AG04450 (cell line): ENCODE results near the gene NFYA. TPM values are rescaled to one million over a fixed set of nuclear protein-coding genes. Genes with fewer than 3 reads are reported as not detected.

ENCODE experiments used
- CTCF ChIA-PET: fragments of 300-600, 350-600 bp; formaldehyde crosslinking; extraction: SDS; loops from one replicate; lab custom pipeline; 2022; ENCODE audit warnings: antibody characterized with exemption, inconsistent platforms; lab: Charles Lee
- POLR2A ChIA-PET: fragments of 350-600 bp; formaldehyde crosslinking; extraction: SDS; loops from one replicate; lab custom pipeline; 2021; ENCODE audit warnings: antibody characterized with exemption, inconsistent platforms; lab: Yijun Ruan, JAX
- DNase-seq: peaks from one replicate; pipeline ENCODE4 v3.0.0-alpha.2; 2011; ENCODE audit warnings: low read depth, low spot score
- H3K27ac ChIP-seq: one replicate; pipeline ENCODE4 v1.5.1; 2012; ENCODE audit warnings: low read depth, low read length, control low read depth
- H3K27me3 ChIP-seq: one replicate; pipeline ENCODE4 v1.6.0; 2012; ENCODE audit warnings: low read length; ENCODE audit not compliant: control insufficient read depth, insufficient read depth
- H3K4me3 ChIP-seq: 2 replicates; pipeline ENCODE4 v1.5.1; 2011; ENCODE audit warnings: mild to moderate bottlenecking, low read depth, low read length, control low read depth
- H3K9me3 ChIP-seq: 2 replicates; pipeline ENCODE4 v1.5.1; 2012; ENCODE audit warnings: low read length; ENCODE audit not compliant: control insufficient read depth, insufficient read depth
- CTCF ChIP-seq: IDR thresholded peaks from 2 replicates; pipeline ENCODE4 v1.5.1; 2011; ENCODE audit warnings: low read depth, low read length, control low read depth, inconsistent platforms
- polyA plus RNA-seq: library from polyadenylated mRNA; depleted of rRNA; stranded (reverse); fragments of >200 nt; gene quantifications from 2 replicates; pipeline ENCODE4 v1.2.3, GENCODE V29; 2011

NFYA gene
- polyA plus RNA-seq, 1 experiment = 10.1 TPM

- POLR2A ChIA-PET = no interaction called here
- CTCF ChIA-PET = interaction anchor here (0.5 to 4.3 kb wide), 2 partner anchors 26 to 72 kb away, joined by 3 to 26 read pairs; no protein-coding TSS in a partner anchor
- Histone ChIP-seq H3K4me3 (no peak overlapping the region), H3K27ac (no peak overlapping the region), H3K27me3 (peaks cover 4% of the 10 kb centered on the region), H3K9me3 (no peaks in the 10 kb centered on the region)
- DNase-seq = no peak
- TF ChIP-seq CTCF = no peak
These were observed 18.3 kb upstream of the NFYA start for GRCh38 chr6:41054511-41054910.

DNA sequence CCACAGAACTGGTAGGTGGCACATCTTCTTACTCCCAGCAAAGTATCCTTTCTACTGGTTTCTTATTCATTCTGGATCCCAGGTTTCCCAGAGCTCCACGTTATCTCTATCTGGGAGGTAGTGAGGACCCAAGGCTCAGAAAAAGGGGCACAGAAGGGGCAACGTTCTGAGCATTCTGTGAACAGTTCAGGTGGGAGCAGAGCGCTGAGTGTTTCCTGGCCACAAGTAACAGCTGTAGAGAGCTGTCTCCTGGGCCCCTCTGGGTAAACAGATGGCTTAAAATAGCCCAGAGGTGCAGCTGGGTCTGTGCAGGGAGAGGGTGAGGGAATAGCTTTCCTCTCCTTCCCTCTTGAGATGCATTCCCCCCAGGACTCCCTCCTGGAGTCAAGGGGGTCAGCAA lies 17.6 kb upstream of the NFYA start:
- CTCF ChIA-PET = interaction anchor here (1.1 to 4.3 kb wide), 3 partner anchors 16 to 161 kb away, joined by 5 to 26 read pairs (median 7); no protein-coding TSS in a partner anchor
- POLR2A ChIA-PET = no interaction called here
- Histone ChIP-seq H3K4me3 (no peak overlapping the region), H3K27ac (no peak overlapping the region), H3K27me3 (peaks cover 4% of the 10 kb centered on the region), H3K9me3 (no peaks in the 10 kb centered on the region)
- no peak for TF ChIP-seq CTCF
- no peak for DNase-seq

GRCh38 chr6:41056768-41057490 lies 15.8 kb upstream of the NFYA start:
- no peak for DNase-seq
- Histone ChIP-seq H3K9me3 (no peaks in the 10 kb centered on the region), H3K27me3 (peaks cover 4% of the 10 kb centered on the region), H3K4me3 (no peak overlapping the region), H3K27ac (no peak overlapping the region)
- ChIA-PET POLR2A (no interaction called here), CTCF (interaction anchor here (1.6 to 4.3 kb wide), 3 partner anchors 9 to 163 kb away, joined by 3 to 26 read pairs (median 7); no protein-coding TSS in a partner anchor)
- no peak for TF ChIP-seq CTCF

- Histone ChIP-seq H3K27me3 (peaks cover 2% of the 10 kb centered on the region), H3K9me3 (no peaks in the 10 kb centered on the region), H3K27ac (no peak overlapping the region), H3K4me3 (no peak overlapping the region)
- TF ChIP-seq CTCF = no peak
- ChIA-PET POLR2A (no interaction called here), CTCF (interaction anchor here (0.6 to 1.9 kb wide), 5 partner anchors 9 to 31 kb away, joined by 3 to 10 read pairs (median 4); no protein-coding TSS in a partner anchor)
- DNase-seq = no peak
These were observed 14.0 kb upstream of the NFYA start for GRCh38 chr6:41058783-41059181.

DNA sequence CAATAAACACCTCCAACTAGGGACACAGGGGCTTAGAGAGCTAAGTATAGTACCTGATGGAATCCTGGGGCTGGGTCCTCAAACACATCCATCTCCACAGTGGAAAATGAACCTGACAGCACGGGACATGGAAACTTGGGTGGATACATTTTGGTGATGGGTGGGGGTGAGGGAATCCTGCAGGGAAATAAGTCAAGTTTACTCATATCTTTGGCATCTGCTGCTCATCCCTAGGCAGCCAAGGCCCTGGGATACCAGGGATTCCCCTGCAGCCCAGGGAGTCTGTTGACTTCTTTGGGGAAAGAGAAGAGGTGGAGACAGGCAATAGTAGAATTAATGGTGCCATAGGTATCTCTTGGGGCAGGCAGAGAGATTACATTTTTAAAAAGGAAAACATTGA lies 13.2 kb upstream of the NFYA start:
- no peak overlapping the region for H3K27ac ChIP-seq
- H3K27me3 ChIP-seq = peaks cover 2% of the 10 kb centered on the region
- no peaks in the 10 kb centered on the region for H3K9me3 ChIP-seq
- POLR2A ChIA-PET = no interaction called here
- no peak for DNase-seq
- no peak overlapping the region for H3K4me3 ChIP-seq
- CTCF ChIA-PET = interaction anchor here (0.7 to 1.9 kb wide), 3 partner anchors 9 to 32 kb away, joined by 3 to 10 read pairs (median 5); no protein-coding TSS in a partner anchor
- TF ChIP-seq CTCF = no peak
